Endothelial cell of umbilical vein (primary cell): ENCODE data around the gene ST8SIA1. TPM values are rescaled to one million over a fixed set of nuclear protein-coding genes. Genes with fewer than 3 reads are reported as not detected.

Experiments used
- BruUV-seq: library from RNA; stranded (reverse); fragments of 400-500 nt; replicated peaks from 2 replicates; lab custom pipeline; 2021; lab: Mats Ljungman, UMichigan
- CTCF ChIA-PET: fragments of 300-600, 350-600 bp; sonication (Branson Sonifier 250); formaldehyde crosslinking; loops from one replicate; lab custom pipeline; 2021; ENCODE audit warnings: antibody characterized with exemption, inconsistent platforms; lab: Charles Lee
- POLR2A ChIA-PET: fragments of 300-600, 350-600 bp; sonication (Branson Sonifier 250); formaldehyde crosslinking; loops from one replicate; lab custom pipeline; 2021; ENCODE audit warnings: antibody characterized with exemption, inconsistent platforms; lab: Charles Lee
- DNase-seq: peaks from one replicate; pipeline ENCODE4 v3.0.0-alpha.2; 2011; ENCODE audit warnings: low read depth, low spot score
- FAIRE-seq: peaks from 2 replicates; lab custom pipeline; 2011; peaks lifted over from hg19 to GRCh38; lab: Jason Lieb, UNC
- H2AFZ ChIP-seq: 2 replicates; pipeline ENCODE4 v1.6.0; 2012; ENCODE audit warnings: low read depth, low read length, control low read depth, inconsistent platforms
- H3K27ac ChIP-seq: 2 replicates; pipeline ENCODE4 v1.5.1; 2011; ENCODE audit warnings: low read depth, mild to moderate bottlenecking, control low read depth, low read length, moderate library complexity; ENCODE audit not compliant: insufficient read depth
- H3K27me3 ChIP-seq, 2 experiments: 2 replicates each; pipeline versions ENCODE4 v1.6.0 to v1.6.1; 2011; ENCODE audit warnings: low read length in 2 of 2, mixed read lengths in 1 of 2; ENCODE audit not compliant: control insufficient read depth in 2 of 2, insufficient read depth in 2 of 2
- H3K36me3 ChIP-seq, 2 experiments: 2 replicates in 1 of 2; 3 replicates in 1 of 2; pipeline ENCODE4 v1.5.1; 2011; ENCODE audit warnings: low read length in 2 of 2, mild to moderate bottlenecking in 1 of 2, moderate library complexity in 1 of 2; ENCODE audit not compliant: control insufficient read depth in 2 of 2, insufficient read depth in 2 of 2; ENCODE audit errors: extremely low read depth in 1 of 2
- H3K4me1 ChIP-seq: 3 replicates; pipeline ENCODE4 v1.5.1; 2011; ENCODE audit warnings: mild to moderate bottlenecking, low read length; ENCODE audit not compliant: control insufficient read depth, insufficient read depth; ENCODE audit errors: extremely low read depth
- H3K4me2 ChIP-seq: 2 replicates; pipeline ENCODE4 v1.6.1; 2011; ENCODE audit warnings: low read length, control low read depth, mixed read lengths; ENCODE audit not compliant: insufficient read depth
- H3K4me3 ChIP-seq, 3 experiments: fragments of 200-600 bp in 1 of 3; sonication (generic), shearing (Covaris generic) in 1 of 3; replicated peaks in 1 of 3; 2 replicates each; pipeline ENCODE4 v1.5.1; 2011 to 2016; ENCODE audit warnings: control low read depth in 3 of 3, low read length in 3 of 3, mild to moderate bottlenecking in 2 of 3, inconsistent platforms in 1 of 3, low read depth in 1 of 3, moderate library complexity in 1 of 3; ENCODE audit not compliant: insufficient read depth in 1 of 3
- H3K79me2 ChIP-seq: 2 replicates; pipeline ENCODE4 v1.6.0; 2012; ENCODE audit warnings: low read length, inconsistent platforms; ENCODE audit not compliant: control insufficient read depth, insufficient read depth
- H3K9ac ChIP-seq: replicated peaks from 2 replicates; pipeline ENCODE3; 2011; ENCODE audit warnings: low read length, control low read depth; ENCODE audit not compliant: insufficient read depth; ENCODE audit errors: extremely low read depth
- H3K9me1 ChIP-seq: replicated peaks from 3 replicates; pipeline ENCODE4 v1.6.0; 2011; ENCODE audit warnings: mild to moderate bottlenecking, low read length; ENCODE audit not compliant: control insufficient read depth, insufficient read depth; ENCODE audit errors: extremely low read depth
- H3K9me3 ChIP-seq: replicated peaks from 2 replicates; pipeline ENCODE4 v1.5.1; 2012; ENCODE audit warnings: low read length, inconsistent platforms; ENCODE audit not compliant: control insufficient read depth, insufficient read depth
- H4K20me1 ChIP-seq: replicated peaks from 2 replicates; pipeline ENCODE3; 2011; ENCODE audit warnings: mild to moderate bottlenecking, low read length; ENCODE audit not compliant: control insufficient read depth, insufficient read depth; ENCODE audit errors: extremely low read depth
- CTCF ChIP-seq, 2 donors: IDR thresholded peaks; 1 replicate in 1 of 2; 2 replicates in 1 of 2; pipeline ENCODE4 v1.5.1; 2011; ENCODE audit warnings: low read length in 2 of 2, mild to moderate bottlenecking in 2 of 2, moderate library complexity in 2 of 2, control low read depth in 1 of 2, inconsistent platforms in 1 of 2, low read depth in 1 of 2; ENCODE audit not compliant: insufficient read depth in 1 of 2; ENCODE audit errors: extremely low read depth in 1 of 2
- EZH2 ChIP-seq: IDR thresholded peaks from 2 replicates; pipeline ENCODE4 v1.6.1; 2012; ENCODE audit warnings: borderline replicate concordance, low read depth, mild to moderate bottlenecking, moderate library complexity, low read length, inconsistent platforms; ENCODE audit not compliant: severe bottlenecking
- JUN ChIP-seq: IDR thresholded peaks from 2 replicates; pipeline ENCODE4 v1.6.1; 2011; ENCODE audit warnings: borderline replicate concordance, low read depth; ENCODE audit not compliant: insufficient read length, insufficient read depth
- POLR2A ChIP-seq: IDR thresholded peaks from 2 replicates; pipeline ENCODE4 v1.6.1; 2012; ENCODE audit warnings: low read depth, mild to moderate bottlenecking, control low read depth, low read length
- POLR2AphosphoS5 ChIP-seq: IDR thresholded peaks from 2 replicates; pipeline ENCODE4 v1.6.1; 2012; ENCODE audit warnings: low read depth, mild to moderate bottlenecking, control low read depth, low read length, moderate library complexity; ENCODE audit not compliant: insufficient read depth
- dilution Hi-C: fragments of 300-500 bp; cut with MboI; formaldehyde crosslinking; loops from one replicate; pipeline ENCODE4 v1.15.0; 2019; ENCODE audit warnings: low sequenced_read_pairs; ENCODE audit not compliant: extremely low pct_ligation_motif_present
- intact Hi-C: fragments of 100-400 bp; cut with micrococcal nuclease; formaldehyde crosslinking; loops from one replicate; pipeline ENCODE4 v1.10.0; 2022
- polyA plus RNA-seq, 4 experiments: library from polyadenylated mRNA; depleted of rRNA in 3 of 4; stranded (reverse) in 3 of 4; unstranded in 1 of 4; fragments of >200 nt; gene quantifications; 2 replicates each; pipeline versions ENCODE4 v1.2.1 to v1.2.3, GENCODE V29; 2011 to 2012; ENCODE audit warnings: missing spikeins in 1 of 4
- total RNA-seq: library from RNA; stranded (reverse); gene quantifications from 2 replicates; pipeline ENCODE4 v1.2.3, GENCODE V29; 2021

The ST8SIA1 gene
- total and polyA plus RNA-seq, 2 donors (not counting 3 experiments of a cell fraction or from before 2014, with no cell fraction given): not detected

DNA sequence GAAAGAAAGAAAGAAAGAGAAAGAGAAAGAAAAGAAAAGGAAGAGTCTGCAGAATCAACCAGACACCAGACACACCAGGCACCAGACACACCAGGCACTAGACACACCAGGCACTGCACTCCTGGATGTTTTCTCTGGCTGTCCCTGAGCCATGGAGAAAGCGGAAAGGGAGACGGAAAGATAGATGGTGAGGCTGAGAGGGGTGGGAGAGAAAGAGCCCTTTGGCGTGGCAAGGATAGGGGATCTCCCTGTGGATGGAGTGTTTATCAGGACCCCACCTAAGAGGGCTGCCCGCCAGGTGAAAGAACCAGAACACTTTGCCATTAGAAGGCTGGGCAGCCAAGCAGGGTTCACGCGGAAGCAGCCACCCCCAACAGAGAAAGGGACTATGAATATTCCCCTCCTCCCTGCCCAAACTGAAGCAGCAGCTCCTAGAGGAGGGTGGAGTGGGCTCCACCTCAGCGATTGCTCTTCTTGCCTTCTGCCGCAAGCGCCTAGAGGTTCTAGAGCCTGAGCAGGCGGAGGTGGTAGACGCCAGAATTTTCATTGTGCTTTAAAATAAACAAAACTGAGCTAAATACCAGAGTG, 13.4 kb downstream of the ST8SIA1 start:
- H3K36me3 ChIP-seq: no peaks in the 10 kb centered on the region
- no TSS peak for BruUV-seq
- no peaks in the 10 kb centered on the region for H3K79me2 ChIP-seq
- dilution Hi-C loops (no loop called here), intact Hi-C loops (no loop called here)
- ChIA-PET POLR2A (no interaction called here), CTCF (interaction anchor here (0.9 kb wide), 1 partner anchor 14 kb away, joined by 3 read pairs; no protein-coding TSS in a partner anchor)
- no peak overlapping the region for H3K4me2 ChIP-seq
- no peaks in the 10 kb centered on the region for H4K20me1 ChIP-seq
- no peaks in the 10 kb centered on the region for H3K9me3 ChIP-seq
- no peak for FAIRE-seq
- DNase-seq: no peak
- no peak overlapping the region for H3K9ac ChIP-seq
- no peak for TF ChIP-seq JUN
- TF ChIP-seq POLR2AphosphoS5: no peak
- no peak for TF ChIP-seq POLR2A
- TF ChIP-seq EZH2: no peak
- no peak for TF ChIP-seq CTCF (IDR thresholded peaks at IDR 0.05; ENCODE audit: extremely low read depth in 1 of 2, insufficient read depth in 1 of 2, low read depth in 1 of 2, low read length in 2 of 2)
- no peak overlapping the region for H3K27ac ChIP-seq
- H3K27me3 ChIP-seq: peaks cover 8 to 9% of the 10 kb centered on the region in 2 experiments
- H3K4me3 ChIP-seq: no peak overlapping the region
- no peak overlapping the region for H2AFZ ChIP-seq
- H3K4me1 ChIP-seq: no peaks in the 10 kb centered on the region
- no peaks in the 10 kb centered on the region for H3K9me1 ChIP-seq
